Measurements from ENCODE around the gene VAV3. TPM values are rescaled to one million over a fixed set of nuclear protein-coding genes. Genes with fewer than 3 reads are reported as not detected.

Gene VAV3
- total and polyA plus RNA-seq, 2 donors (not counting 1 experiment from before 2014, with no cell fraction given), result not detected

- TF ChIP-seq EZH2 (IDR thresholded peaks at IDR 0.05; ENCODE audit: low read length, missing control alignments) (no peak), CTCF (conservative IDR thresholded peaks at IDR 0.05 in 1 of 2, IDR thresholded peaks at IDR 0.05 in 1 of 2; ENCODE audit: low read depth in 1 of 2, low read length in 2 of 2) (no peak)
- no peak overlapping the region for H3K4me2 ChIP-seq (ENCODE audit: extremely low read depth, insufficient read depth, low read length)
- H3K79me2 ChIP-seq (ENCODE audit: control insufficient read depth, insufficient read depth, low read length), result no peaks in the 10 kb centered on the region
- DNase-seq (ENCODE audit: low read depth in 2 of 2), result no peak
- H4K20me1 ChIP-seq (ENCODE audit: control insufficient read depth, extremely low read depth, insufficient read depth, low read length), result no peaks in the 10 kb centered on the region
- no peak overlapping the region for H3K4me3 ChIP-seq (replicated peaks in 1 of 4; ENCODE audit: control extremely low read depth in 1 of 4, insufficient read depth in 1 of 4, low read depth in 3 of 4, low read length in 4 of 4)
- H3K36me3 ChIP-seq (ENCODE audit: control insufficient read depth, insufficient read depth, low read length), result no peaks in the 10 kb centered on the region
- H3K9me3 ChIP-seq (ENCODE audit: control insufficient read depth, insufficient read depth, low read depth, low read length), result no peaks in the 10 kb centered on the region
- no peak overlapping the region for H3K9ac ChIP-seq (ENCODE audit: insufficient read depth, low read length)
- no peaks in the 10 kb centered on the region for H3K4me1 ChIP-seq (ENCODE audit: control insufficient read depth, extremely low read depth, insufficient read depth, low read length)
- no peak overlapping the region for H3K27ac ChIP-seq (ENCODE audit: insufficient read depth, low read length)
- H3K27me3 ChIP-seq (ENCODE audit: control insufficient read depth, insufficient read depth, low read length), result no peaks in the 10 kb centered on the region
- H2AFZ ChIP-seq (ENCODE audit: low read length), result no peak overlapping the region
Measured at GRCh38 chr1:107698161-107698560, 266.8 kb downstream of the VAV3 start.

GRCh38 chr1:107695341-107695740 is 269.6 kb downstream of the VAV3 start:
- no peak overlapping the region for H3K4me2 ChIP-seq (ENCODE audit: extremely low read depth, insufficient read depth, low read length)
- no peak overlapping the region for H3K27ac ChIP-seq (ENCODE audit: insufficient read depth, low read length)
- no peaks in the 10 kb centered on the region for H3K9me3 ChIP-seq (ENCODE audit: control insufficient read depth, insufficient read depth, low read depth, low read length)
- no peak overlapping the region for H2AFZ ChIP-seq (ENCODE audit: low read length)
- peak in 1 of 2 donors; percentile 80 for DNase-seq (ENCODE audit: low read depth in 2 of 2)
- no peaks in the 10 kb centered on the region for H3K4me1 ChIP-seq (ENCODE audit: control insufficient read depth, extremely low read depth, insufficient read depth, low read length)
- no peak overlapping the region for H3K9ac ChIP-seq (ENCODE audit: insufficient read depth, low read length)
- H3K27me3 ChIP-seq (ENCODE audit: control insufficient read depth, insufficient read depth, low read length), result no peaks in the 10 kb centered on the region
- H3K4me3 ChIP-seq (replicated peaks in 1 of 4; ENCODE audit: control extremely low read depth in 1 of 4, insufficient read depth in 1 of 4, low read depth in 3 of 4, low read length in 4 of 4), result no peak overlapping the region
- H3K79me2 ChIP-seq (ENCODE audit: control insufficient read depth, insufficient read depth, low read length), result no peaks in the 10 kb centered on the region
- H3K36me3 ChIP-seq (ENCODE audit: control insufficient read depth, insufficient read depth, low read length), result no peaks in the 10 kb centered on the region
- no peaks in the 10 kb centered on the region for H4K20me1 ChIP-seq (ENCODE audit: control insufficient read depth, extremely low read depth, insufficient read depth, low read length)
- TF ChIP-seq EZH2 (IDR thresholded peaks at IDR 0.05; ENCODE audit: low read length, missing control alignments) (no peak), CTCF (conservative IDR thresholded peaks at IDR 0.05 in 1 of 2, IDR thresholded peaks at IDR 0.05 in 1 of 2; ENCODE audit: low read depth in 1 of 2, low read length in 2 of 2) (no peak)

GRCh38 chr1:107692580-107693345 is 272.2 kb downstream of the VAV3 start:
- Histone ChIP-seq H3K9ac (ENCODE audit: insufficient read depth, low read length) (no peak overlapping the region), H2AFZ (ENCODE audit: low read length) (no peak overlapping the region), H3K9me3 (ENCODE audit: control insufficient read depth, insufficient read depth, low read depth, low read length) (no peaks in the 10 kb centered on the region), H3K27ac (ENCODE audit: insufficient read depth, low read length) (no peak overlapping the region), H3K4me3 (replicated peaks in 1 of 4; ENCODE audit: control extremely low read depth in 1 of 4, insufficient read depth in 1 of 4, low read depth in 3 of 4, low read length in 4 of 4) (no peak overlapping the region), H3K4me2 (ENCODE audit: extremely low read depth, insufficient read depth, low read length) (no peak overlapping the region), H3K36me3 (ENCODE audit: control insufficient read depth, insufficient read depth, low read length) (no peaks in the 10 kb centered on the region), H3K4me1 (ENCODE audit: control insufficient read depth, extremely low read depth, insufficient read depth, low read length) (no peaks in the 10 kb centered on the region), H3K27me3 (ENCODE audit: control insufficient read depth, insufficient read depth, low read length) (no peaks in the 10 kb centered on the region), H3K79me2 (ENCODE audit: control insufficient read depth, insufficient read depth, low read length) (no peaks in the 10 kb centered on the region), H4K20me1 (ENCODE audit: control insufficient read depth, extremely low read depth, insufficient read depth, low read length) (no peaks in the 10 kb centered on the region)
- DNase-seq (ENCODE audit: low read depth in 2 of 2), result peak in 1 of 2 donors; percentile 24
- TF ChIP-seq EZH2 (IDR thresholded peaks at IDR 0.05; ENCODE audit: low read length, missing control alignments) (no peak), CTCF (conservative IDR thresholded peaks at IDR 0.05 in 1 of 2, IDR thresholded peaks at IDR 0.05 in 1 of 2; ENCODE audit: low read depth in 1 of 2, low read length in 2 of 2) (no peak)

Measured in fibroblast of lung (primary cell).